Pons (tissue), 1 donor: ENCODE data around the gene IL10.

ENCODE experiments used
- DNase-seq: peaks from one replicate; pipeline ENCODE4 v3.0.0-alpha.2; 2016; ENCODE audit warnings: low spot score

IL10 gene

GRCh38 chr1:206734499-206735142 is 37.7 kb downstream of the IL10 start:
- DNase-seq = no peak

GRCh38 chr1:206732992-206733391 is 39.3 kb downstream of the IL10 start:
- no peak for DNase-seq

- no peak for DNase-seq
Observed at GRCh38 chr1:206732508-206732907, 39.8 kb downstream of the IL10 start.

GRCh38 chr1:206729507-206729906 is 42.8 kb downstream of the IL10 start:
- DNase-seq = no peak

GRCh38 chr1:206729050-206729449 is 43.2 kb downstream of the IL10 start:
- no peak for DNase-seq

GRCh38 chr1:206728697-206728987 is 43.7 kb downstream of the IL10 start:
- no peak for DNase-seq

GRCh38 chr1:206727981-206728696 is 44.2 kb downstream of the IL10 start:
- no peak for DNase-seq

- peak; percentile 40 for DNase-seq
Observed at GRCh38 chr1:206725109-206725963, 47.0 kb downstream of the IL10 start.

- no peak for DNase-seq
Observed at GRCh38 chr1:206723805-206724472, 48.4 kb downstream of the IL10 start.

- DNase-seq = no peak
Observed at GRCh38 chr1:206723462-206723804, 48.9 kb downstream of the IL10 start.

GRCh38 chr1:206722751-206723461 is 49.4 kb downstream of the IL10 start:
- DNase-seq = no peak

GRCh38 chr1:206721454-206721853 is 50.8 kb downstream of the IL10 start:
- DNase-seq = no peak

GRCh38 chr1:206719169-206719839 is 53.0 kb downstream of the IL10 start:
- DNase-seq = no peak

GRCh38 chr1:206717674-206717989 is 54.7 kb downstream of the IL10 start:
- DNase-seq = no peak
